GM19035 (cell line): ENCODE results near the gene BHLHA15.

Experiments
- ATAC-seq: cut with Tn5 transposase; IDR thresholded peaks from one replicate; pipeline ENCODE4 v1.9.1; 2021; ENCODE audit not compliant: unreplicated experiment

The BHLHA15 gene

DNA sequence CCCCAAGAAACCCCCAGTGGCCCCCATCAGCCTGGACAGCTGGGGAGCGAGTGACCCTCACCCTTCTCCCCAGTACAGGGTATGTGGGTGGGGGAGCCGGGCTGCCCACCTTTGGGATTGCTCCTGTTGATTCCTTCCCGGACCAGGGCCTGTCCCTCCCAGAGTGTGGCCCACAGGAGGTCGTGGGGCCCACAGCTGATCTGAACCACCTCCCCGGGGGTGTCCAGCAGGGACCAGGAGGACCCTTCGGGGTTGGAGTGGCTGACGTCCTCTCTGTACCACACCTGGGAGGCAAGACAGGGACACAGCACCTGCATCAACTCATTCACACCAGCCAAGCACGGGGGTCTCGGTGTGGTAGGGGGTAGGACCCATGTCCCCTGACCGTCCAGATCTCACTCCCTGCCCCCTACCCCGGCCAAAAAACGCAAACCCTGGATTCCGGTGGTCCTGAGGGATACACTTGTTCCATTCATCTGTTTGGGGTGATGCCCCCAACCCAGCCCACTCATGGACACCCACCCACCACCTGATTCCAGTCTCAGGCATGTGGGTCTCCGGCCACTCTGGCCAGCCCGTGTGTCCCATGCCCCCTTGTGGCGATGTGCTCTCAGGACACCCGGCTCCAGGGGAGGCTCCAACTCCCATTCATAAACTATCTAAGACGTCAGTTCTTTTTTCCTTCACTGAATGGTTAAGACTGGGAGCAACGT, 29.9 kb downstream of the BHLHA15 start:
- ATAC-seq: peak; percentile 55

DNA sequence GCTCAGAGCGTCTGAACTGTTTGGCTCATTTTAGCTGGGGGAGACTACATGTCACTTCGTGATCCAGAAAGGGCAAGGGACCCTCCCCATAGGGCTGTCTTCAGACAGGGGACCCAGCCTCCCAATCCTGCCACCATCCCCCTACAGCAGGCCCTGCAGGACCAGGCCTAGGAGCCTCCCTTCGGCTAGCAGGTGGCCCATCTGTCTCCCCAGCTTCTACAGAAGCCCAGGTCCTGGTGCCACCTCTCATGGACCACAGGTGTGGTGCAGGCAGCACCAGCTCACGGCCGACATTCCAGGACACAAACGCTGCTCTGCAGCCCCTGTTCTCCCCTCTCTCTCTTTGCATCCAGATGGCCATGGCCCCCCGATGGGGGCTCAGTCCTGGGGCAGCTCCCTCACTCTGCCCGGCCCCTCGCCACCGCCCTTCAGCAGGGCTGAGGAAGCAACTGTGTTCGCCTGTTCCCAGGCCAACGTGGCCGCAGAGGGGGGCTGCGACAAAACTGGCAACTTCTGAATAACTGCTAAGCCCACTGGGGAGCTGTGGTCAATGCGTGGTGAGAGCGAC, 30.5 kb downstream of the BHLHA15 start:
- ATAC-seq: peak; percentile 24

DNA sequence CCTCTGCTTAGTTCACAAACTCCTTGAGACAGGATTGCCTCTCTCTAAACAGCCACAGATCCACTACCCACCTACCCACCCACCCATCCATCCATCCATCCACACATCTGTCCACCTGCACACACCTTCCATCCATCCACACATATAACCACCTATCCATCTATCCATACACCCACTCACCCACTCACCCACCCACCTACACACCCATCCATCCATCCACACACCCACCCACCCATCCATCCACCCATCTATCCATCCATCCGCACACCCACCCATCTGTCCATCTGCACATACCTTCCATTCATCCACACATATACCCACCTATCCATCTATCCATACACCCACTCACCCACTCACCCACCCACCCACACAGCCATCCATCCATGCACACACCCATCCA, 31.1 kb downstream of the BHLHA15 start:
- ATAC-seq: no peak

DNA sequence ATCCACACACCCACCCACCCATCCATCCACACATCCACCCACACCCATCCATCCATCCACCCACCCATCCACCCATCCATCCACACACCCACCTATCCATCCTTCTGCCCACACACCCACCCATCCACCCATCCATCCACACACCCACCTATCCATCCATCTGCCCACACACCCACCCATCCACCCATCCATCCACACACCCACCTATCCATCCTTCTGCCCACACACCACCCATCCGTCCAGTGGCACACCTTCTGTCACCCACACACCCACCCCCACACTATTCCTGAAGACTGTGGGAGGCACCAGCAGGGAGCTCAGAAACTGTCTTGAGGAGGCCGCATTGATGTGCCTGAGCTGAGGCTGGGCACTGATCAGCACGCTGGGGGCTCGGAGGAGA, 31.7 kb downstream of the BHLHA15 start:
- ATAC-seq: no peak

DNA sequence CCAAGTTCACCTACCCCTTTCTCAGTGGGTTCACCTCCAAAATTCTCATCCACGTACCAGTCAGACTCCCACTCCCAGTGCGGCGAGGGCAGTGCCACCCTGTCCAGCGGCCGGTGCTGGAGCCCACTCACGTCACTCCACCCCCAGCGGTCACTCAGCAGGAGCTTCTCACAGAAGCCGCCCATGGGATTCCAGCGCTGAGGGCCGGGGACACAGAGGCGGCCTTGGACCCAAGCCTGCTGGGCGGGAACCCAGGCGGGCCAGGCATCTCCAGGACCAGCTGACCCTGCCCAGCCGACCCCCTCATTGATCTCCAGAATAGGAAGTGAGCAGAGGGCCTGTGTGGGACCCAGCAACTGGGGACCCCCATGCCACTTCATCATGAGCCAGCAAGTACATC, 33.6 kb downstream of the BHLHA15 start:
- ATAC-seq: no peak

DNA sequence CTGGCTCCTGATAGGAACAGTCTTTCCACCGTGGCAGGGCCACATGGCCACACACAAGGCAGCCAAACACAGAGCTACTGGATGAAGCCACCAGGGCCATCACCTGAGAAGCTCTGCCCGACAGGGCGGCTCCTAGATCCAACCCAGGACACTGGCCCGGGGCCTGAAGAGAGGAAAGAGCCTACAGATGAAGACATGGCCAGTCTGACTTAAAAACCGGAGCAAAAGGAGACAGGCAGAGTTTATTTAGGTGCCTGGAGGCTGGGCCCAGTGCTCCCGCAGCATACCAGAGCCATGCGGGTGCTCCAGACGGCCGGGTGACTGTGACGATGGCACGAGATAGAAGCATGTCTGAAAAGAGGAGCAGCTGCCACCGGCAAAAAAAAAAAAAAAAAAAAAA, 36.9 kb downstream of the BHLHA15 start:
- no peak for ATAC-seq

DNA sequence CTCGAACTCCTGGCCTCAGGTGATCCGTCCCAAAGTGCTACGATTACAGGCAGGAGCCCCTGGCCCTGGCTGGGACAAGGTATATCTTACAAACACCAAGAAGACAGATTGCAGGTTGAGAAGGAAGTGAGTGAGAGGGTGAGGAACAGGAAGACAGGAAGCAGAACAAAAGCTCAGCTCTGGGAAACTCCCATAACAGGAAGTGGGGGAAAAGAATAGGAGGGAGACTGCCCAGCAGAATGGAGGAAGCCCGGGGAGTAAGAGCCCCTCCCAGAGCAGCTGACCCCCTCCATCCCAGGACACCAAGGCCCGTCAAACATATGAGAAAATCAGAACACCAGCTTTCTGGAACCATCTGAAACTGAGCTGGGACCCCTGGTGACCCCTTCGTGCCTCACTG, 37.9 kb downstream of the BHLHA15 start:
- no peak for ATAC-seq

DNA sequence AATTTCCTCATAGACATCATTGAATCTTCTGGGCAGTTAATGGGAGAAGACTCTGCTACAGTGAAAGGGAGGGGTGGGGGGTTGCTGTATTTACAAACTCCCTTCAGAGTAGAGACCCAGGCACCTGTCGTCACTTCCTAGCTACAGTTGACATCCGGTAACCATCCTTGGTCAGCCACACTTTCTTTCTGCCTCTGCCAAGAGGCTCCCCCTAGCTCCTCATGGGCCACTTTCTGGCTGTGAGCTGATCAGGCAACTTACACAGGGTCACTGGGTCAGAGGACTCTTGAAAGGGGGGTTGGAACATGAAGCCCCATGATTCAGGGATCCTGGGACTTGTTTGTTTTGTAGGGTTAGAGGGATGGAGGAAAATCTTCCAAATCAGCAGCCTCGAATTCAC, 39.5 kb downstream of the BHLHA15 start:
- ATAC-seq: no peak

DNA sequence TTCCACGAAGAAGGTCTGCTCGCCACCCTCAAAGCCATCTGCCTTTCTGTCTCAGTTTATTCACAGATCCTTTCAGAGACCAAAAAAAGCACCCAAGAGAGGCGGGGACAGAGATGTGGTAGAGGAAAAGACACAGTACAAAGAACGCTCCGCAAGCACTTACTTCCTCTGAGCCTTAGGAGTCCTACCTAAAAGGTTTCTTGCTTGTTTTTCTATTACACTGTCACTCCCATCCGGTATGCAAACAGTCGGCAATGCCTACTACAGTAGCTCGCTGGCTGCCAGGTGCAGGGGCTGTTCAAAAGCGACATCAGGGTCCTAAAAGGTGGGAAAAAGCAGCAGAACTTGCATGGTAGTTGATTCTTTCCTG, 40.0 kb downstream of the BHLHA15 start:
- ATAC-seq: peak; percentile 33

DNA sequence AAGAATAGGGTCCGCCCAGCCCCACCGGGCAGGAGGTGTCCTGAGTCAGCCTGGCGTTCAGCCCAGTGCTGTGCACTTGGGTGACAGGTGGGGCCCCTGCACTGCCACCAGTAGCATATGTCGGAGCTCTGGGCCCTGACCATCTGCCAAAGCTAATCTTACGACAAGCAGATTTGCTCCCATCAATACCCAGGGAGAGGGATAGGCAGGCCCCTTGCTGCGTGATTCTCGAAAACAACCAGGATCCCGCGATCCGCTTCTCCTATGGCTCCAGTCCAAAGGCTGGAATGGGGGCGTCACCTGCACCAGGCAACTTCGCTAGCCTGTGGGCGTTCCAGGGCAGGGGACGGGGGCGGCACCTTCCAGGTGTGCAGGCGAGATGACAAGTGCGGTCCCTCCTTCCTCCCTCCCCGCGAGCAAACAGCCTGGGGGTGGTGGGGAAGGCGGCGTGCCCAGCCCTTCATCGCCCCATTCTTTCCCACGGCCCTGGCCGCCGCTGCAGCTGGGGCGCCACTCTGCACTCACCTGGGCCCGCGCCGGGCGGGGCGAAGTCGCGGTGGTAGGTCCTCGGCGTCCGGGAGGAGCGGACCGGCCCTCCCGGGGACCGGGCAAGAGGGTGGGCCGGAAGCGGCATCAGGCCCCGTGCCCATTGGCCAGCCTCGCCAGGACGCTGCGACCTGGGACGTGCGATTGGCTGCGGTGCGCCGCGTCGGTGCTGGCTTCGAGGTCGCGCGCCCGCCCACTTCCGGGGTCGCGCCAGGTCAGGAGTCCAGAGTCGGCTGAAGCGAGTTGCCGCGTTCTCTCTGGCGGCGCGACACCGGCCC, 40.6 kb downstream of the BHLHA15 start, which contains the start of gene TECPR1:
Gene TECPR1 (minus strand): TSS at position 632 of the 824 bp plus-strand sequence. CDS start 6,086 bp downstream, outside the sequence.
- ATAC-seq: peak; percentile 97

DNA sequence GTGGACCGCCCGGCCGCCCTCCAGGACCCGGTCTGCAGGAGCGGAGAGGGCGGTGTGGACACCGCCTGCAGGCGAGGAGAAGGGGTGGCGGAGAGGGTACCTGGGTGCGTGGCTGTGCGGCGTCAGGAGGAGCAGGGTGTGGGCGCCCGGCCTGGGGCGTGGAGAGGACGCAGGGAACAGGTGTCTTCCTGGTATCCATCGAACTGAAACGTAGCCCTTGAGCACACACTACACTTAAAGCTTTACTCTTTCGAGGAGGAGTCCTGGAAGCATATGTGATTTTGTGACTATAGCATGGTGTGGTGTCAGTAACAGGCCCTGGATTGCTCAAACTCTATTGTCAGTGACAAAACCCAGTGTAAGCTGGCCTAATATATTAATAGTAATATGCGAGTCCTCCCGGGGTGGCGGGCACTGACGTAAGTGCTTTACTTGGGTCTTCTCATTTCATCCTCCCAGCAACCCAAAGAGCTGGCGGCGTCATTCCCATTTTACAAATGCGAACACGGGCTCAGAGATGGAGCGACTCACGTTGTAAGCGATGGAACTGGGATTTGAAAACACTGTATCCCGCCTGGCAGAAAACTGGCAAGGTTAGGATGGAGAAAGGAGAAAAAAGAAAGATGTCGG, 41.3 kb downstream of the BHLHA15 start:
- peak; percentile 32 for ATAC-seq

DNA sequence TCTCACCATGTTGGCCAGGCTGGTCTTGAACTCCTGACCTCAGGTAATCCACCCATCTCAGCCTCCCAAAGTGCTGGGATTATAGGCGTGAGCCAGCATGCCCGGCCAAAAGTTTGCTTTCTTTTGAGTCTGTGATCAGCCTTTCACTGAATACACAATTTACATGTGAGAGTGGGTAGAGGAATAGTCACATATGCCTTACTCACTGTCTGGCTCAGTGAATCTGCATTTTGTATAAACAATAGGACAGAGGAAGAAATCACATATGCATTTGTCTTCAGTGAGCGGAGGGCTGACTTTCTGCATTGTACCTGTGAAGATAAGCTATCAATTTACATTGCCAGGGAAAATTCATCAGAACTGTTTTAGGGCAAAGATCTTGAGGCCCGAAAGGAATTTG, 43.3 kb downstream of the BHLHA15 start:
- ATAC-seq: no peak

DNA sequence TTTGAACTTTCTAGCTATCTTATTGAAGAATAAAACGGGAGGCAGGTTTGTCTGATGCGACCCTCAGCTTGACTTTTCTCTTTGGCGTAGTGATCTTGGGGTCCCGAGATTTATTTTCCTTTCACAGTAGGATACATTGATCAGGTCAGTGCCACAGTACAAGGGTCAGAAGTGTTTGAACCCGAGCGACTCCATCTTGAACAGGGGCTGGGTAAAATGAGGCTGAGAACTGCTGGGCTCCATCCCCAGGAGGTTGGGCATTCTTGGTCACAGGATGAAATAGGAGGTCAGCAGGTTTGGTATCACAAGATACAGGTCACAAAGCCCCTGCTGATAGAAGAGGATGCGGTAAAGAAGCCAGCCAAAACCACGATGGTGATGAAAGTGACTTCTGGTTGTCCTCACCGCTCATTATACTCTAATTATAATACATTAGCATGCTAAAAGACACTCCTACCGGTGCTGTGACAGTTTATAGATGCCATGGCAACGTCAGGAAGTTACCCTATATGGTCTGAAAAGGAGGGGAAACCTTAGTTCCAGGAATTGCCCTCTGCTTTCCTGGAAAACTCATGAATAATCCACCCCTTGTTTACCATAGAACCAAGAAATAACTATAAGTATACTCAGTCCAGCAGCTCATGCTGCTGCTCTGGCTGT, 43.8 kb downstream of the BHLHA15 start:
- ATAC-seq: no peak

DNA sequence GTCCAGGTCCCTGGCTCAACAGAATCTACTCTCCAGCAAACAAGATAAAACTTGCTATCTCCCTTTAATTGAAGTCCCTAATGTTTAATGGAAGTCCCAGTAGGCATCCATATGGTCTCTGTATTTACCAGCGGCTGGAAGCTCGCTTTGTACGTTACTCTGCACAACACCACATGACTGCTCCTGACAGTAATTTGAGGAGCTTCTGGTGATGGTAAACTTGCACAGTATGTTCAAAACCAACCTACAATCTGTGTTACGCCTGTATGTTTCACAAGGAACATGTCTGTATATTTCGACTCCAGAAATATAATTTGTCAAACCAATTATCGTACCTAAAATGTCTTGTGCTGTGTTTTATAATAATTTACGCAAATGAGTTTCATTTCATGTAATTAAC, 45.2 kb downstream of the BHLHA15 start:
- ATAC-seq: no peak

DNA sequence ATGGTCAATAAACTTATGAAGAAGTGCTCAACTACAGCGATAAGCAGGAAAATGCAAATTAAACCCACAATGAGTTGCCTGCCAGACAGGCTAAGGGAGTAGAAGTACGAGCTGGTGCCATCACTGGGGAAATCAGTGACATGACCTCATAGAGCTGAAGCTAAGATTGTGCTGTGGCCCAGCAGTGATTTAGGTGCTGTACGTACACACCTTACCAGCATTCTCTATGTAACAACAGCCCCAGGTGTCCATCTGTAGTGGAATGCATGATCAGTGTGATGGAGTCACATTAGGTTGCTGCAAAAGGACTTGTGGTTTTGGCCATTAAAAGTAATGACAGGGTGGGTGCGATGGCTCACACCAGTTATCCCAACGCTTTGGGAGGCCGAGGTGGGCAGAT, 46.5 kb downstream of the BHLHA15 start:
- no peak for ATAC-seq
